GM21619 (cell line): Measurements from ENCODE around the gene LEF1.
A peak's percentile ranks its signal among the peaks of the same experiment; 100 is the strongest.

Experiments
- ATAC-seq: cut with Tn5 transposase; IDR thresholded peaks from one replicate; pipeline ENCODE4 v1.9.1; 2021; ENCODE audit not compliant: unreplicated experiment

LEF1 gene

DNA sequence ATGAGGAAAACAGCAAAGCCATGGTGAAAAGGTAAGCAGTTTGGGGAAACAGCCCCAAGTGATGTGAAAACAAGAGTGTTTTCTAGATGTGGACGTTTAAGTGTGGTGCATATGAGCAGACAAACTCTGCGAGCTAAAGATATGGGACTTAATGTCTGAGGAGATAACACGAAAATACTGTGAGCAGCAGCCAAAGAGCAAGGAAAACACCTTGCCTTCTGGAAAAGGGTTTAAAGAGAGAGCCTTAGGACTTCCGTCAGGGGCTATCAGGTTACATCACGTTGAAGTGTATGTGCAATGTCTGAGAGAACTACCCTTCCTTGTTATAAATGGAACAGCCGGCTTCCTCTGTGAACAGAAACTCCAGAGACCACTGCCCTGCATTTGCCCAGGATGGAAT lies 54.2 kb downstream of the LEF1 start:
- no peak for ATAC-seq

DNA sequence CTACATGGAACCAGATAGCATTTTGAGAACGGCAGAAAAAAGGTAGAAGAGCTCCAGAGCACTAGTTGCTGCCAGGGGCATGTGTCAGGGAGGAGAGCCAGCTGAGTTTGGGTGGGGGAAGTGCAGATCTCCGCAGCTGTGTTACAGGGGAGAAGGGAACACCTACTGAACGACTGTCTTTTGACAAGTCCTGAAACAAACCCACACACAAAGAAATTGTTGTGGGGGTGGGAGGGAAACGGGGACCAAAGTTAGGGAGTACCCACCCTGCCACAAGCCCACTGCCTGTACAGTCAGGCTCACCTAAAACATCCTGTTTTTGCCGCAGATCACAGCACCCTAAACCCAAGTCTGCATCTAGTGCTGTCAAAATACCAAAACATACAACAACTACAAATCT lies 55.5 kb downstream of the LEF1 start:
- ATAC-seq, result no peak

DNA sequence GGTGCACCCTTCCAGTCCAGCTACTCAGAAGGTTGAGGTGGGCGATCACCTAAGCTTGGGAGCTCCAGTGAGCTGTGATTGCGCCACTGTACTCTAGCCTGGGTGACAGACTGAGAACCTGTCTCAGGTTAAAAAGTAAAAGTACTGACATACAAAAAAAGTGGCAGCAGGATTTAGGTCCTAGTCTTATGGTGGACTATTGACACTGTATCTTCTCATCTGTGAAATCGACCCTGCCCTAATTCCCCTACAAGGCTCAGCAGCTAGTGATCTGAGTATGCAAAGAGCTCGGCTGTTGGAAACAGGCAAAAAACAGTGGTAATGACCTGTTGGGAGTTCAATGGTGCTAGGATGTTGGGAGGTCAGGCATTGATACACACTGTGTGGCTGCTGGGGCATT lies 57.0 kb downstream of the LEF1 start:
- ATAC-seq, result no peak

DNA sequence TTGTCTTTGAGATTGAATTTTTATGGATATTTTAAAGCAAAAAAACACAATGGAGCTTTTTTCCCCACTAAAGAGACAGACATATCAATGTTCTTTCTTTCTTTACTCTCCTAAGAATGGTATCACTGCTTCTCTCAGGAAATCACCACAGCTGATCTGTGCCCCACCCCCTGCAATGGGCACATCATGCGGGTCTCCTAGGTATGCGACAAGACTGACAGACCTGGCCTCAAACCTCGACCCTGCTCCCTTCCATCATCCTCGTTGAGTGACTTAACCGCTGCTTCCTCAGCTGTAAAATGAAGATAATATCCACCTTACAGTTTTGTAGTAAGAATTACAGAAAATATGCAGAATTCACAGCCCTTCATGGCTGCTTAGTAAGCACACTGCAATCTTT lies 58.3 kb downstream of the LEF1 start:
- peak; percentile 11 for ATAC-seq

DNA sequence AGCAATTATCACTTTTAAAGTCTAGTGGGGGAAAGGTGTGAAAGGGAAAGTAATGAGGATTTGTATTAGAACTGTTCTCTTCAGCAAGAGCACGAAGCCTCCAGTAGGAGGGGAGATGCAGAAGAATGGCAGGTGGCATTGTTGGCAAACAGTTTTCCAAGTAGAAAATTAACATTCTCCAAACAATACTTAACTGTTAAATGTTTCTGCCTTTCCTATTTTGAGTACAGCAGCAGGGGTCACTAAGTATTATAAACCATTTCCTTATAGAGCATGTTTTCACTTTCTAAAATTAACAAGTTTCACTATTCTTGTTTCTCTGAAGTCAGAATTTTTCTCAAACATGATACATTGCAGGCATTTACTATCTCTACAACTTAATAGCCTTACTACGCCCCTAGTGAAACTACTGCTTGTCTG lies 58.7 kb downstream of the LEF1 start:
- peak; percentile 91 for ATAC-seq

DNA sequence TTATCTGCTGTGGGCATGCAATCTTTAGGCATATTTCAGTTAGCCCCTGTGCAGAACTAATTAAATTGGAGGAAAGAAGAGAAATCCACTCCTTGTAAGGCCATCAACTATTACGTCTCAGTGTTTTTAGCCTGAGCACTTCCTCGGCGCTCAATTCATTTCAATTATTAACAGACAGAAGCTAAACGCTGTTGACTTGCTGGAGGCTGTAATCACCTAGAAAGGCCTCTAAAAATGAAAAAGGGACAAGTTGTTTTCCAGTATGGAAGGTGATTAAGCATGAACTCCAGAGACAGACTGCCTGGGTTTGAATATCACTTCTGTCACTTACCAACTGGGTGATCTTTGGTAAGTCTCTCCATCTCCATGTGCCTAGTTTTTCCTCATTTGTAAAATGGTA lies 59.6 kb downstream of the LEF1 start:
- no peak for ATAC-seq

DNA sequence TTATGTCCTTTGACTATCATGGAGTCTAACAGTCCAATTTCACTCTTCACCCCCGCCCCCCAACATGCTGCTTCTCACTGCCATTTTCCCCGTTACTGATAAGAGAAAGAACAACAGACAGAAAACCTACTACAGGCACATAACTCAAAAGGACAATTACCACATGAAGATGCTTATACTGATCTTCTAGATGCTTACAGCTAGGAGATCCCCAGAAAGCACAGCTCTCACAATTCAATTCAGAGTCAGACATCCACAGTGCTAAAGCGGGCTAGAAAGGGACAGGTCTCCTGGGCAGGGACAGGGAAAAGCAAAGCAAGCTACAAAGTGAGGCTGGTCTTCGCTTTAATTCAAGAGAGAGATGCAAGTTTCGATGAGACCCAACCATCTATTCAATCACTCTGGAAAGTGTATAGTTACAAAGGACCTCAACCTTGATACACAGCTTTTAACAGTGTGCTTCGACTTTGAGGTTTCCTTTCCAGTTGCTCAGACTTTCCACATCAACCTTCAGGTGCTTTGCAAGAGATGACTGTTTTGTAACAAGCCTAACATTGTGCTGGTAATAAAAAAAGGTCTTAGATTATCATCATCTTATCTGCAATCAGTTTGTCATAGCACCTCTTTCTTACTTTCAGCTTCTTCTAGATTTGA lies 60.9 kb downstream of the LEF1 start:
- no peak for ATAC-seq

DNA sequence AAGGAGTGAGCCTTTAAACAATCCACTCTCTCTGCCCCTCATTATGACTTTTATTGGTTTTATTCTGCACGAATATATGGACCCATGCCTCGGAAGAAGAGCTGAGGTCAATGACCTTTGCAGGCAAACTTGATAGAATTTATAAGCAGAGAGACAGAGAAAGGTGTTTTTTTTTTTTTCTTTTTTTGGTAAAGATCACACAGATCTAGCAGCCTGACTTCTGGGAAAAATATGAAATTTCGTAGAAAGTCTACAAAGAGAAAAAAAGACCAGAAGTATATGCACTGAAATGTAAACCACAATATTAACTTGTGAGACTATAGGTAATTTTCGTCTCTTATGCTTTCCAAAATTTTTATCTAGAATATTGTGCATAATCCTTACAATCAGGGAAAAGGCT lies 61.6 kb downstream of the LEF1 start:
- no peak for ATAC-seq

DNA sequence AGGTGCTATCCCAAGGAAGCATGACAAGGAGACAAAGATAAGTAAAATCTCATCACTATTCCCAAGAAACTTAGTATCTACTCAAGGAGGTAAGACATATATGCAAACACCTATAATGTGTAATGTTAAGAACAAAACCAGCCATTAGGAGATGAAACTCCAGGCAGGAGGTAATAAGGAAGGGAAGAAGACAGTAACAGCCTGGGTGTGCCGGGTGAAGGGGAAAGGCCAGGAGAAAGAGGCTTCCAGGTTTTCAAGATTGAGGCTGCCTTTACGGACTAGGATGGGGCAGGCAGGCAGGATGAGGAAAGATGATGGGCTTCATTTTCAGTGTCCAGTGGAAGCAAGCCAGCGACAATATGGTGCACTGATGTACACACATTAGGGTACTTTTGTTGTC lies 62.5 kb downstream of the LEF1 start:
- no peak for ATAC-seq

DNA sequence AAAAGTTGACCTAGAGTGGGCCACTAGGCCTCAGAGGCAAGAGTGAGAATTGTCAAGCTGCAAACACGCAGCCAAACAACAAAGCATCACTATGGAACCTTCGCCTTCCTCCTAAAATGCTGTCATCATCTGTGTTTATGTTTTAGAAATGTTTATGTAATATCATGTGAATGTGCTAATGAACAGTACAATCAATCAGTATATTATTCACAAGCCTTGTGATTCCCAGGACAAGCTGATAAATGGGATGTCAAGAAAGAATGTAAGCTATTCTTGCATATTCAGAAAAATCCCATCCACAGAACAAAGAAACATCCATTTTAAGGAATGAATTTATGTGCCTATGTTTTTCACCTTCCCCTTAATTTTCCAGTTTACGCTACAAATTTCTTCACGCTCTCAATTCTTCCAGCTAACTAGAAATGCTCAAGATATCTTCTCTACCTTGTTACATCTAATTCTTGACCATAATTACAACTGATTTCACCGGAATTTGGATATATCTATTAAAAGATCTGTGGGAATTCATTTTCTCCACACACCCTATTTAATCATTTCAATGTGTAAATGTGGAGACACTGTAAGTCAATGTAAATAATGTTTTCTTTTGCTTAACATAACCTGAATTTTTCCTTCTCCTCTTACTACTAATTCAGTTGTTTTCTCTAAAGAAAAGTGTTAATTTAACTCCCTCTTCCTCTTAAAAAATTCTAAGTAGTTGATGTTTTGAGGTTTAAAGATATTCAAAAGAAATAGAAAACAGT lies 65.5 kb downstream of the LEF1 start:
- no peak for ATAC-seq

DNA sequence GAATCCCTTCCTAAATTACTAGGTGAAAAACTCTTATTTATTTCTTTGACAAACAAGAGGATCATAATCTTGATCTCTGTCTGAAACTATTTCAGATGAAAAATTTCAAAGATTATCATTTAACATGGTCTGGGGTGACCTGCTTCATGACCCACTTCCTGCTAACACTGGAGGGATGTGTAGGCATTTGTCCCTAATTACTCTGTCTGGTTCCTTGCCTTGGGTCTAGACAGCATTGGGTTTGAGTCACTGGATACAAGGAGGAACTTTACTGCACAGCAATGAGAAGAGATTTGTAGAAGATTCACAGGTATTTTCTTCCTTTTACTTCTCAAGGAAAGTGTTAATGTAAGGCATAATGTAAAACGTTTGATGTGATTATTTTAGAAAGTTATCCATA lies 67.9 kb downstream of the LEF1 start:
- ATAC-seq, result no peak

DNA sequence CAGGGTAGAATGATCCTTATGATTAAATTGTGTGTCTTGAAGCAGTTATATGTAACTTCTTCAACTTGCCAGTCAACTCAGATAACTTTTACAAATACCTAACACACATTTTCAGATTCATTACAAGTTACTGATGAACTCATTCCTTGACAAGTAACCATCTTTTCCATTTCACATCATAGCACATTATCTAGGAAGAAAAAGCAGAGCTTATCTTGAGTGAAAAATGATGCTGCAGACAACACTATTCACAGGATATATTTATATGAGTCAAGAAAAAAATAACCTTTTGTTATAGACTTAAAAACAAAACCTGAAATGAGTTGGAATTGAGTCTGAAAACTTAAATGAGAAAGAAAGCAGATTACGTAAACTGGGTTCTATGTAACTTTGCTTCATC lies 68.9 kb downstream of the LEF1 start:
- ATAC-seq, result no peak

DNA sequence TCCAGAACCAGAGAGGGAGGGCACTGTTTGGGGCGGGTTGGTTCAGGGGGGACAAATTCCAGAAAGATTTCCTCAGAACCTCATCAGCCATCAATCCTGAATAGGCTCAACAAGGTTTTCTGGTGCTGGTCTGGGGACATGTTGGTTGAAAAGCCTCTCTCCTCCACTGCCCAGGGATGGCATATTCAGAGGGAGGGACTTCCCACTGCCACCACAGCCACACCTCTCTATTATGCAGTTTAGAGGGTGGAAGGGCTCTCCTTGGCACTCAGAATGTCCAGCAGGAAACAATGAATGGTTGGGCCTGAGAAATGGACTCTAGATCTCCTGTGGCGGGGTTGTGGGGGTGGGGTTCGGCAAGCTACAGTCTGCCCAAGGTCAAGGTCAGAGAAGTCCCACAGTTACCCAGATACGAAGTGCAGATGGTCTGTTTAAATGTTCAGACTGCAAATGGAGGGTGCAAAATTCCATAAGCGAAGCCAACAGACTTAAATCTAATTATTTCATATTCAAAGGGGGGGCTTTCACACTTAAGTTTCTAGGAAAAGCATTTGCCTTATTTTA lies 70.7 kb downstream of the LEF1 start:
- no peak for ATAC-seq

DNA sequence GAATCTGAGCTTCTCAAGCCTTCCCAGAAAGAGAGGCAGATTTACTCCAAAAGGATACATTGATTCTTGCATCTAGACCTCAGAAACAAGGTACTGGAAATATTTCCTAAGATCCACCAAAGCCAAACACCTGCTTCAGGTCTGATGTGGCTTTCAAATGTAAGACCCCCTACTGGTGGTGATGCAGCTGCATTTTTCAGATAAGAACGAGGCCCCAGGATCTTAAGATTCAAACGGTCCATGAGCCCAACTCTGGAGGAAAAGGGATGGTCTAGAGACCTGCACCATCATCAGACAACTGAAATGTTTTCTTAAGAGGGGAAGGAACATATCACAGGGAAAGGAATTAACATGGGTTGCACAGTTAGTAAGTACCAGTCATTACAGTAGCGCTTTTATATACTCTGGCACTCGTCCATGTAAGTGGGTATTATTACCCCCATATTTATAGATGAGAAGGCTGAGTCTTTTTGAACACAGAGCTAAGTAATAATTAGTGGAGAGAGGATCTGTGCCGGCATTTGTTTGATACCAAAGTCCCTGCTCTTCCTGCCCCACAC lies 73.7 kb downstream of the LEF1 start:
- no peak for ATAC-seq

DNA sequence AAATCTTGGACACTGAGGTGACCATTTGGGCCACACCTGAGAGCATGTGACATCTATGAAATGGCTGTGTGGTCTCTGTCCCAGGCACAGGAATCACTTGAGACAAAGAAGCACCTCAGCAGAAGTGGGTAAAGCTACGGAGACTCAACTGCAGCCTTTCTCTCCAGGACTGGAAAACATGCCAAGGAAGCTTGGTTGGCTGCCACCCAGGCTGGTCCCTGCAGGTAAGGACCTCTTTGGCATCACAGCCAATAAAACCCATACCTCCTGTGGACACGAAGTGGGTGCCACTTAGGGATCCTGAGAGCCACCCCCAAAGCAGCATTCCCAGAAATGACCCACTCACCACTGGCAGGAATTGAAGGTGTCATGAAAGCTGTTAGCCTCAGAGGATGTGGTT lies 74.6 kb downstream of the LEF1 start:
- no peak for ATAC-seq

DNA sequence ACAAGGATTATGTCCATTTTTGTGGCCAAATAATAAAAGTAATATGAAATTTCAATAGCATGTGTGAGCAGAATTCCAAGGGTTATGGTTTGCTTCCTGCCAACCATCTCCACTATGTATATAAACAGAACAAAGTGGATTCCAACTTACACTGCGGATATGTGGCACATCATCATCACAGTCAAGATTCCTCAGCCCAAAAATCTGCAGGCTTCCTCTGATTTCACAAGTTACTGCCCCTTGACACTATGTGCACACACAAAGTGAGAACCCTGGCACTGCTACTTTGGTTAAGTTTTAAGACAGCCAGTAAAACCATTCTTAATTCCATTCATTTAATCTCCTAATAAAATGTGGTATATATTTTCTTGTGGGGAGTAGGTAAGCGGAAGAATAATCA lies 76.4 kb downstream of the LEF1 start:
- no peak for ATAC-seq

DNA sequence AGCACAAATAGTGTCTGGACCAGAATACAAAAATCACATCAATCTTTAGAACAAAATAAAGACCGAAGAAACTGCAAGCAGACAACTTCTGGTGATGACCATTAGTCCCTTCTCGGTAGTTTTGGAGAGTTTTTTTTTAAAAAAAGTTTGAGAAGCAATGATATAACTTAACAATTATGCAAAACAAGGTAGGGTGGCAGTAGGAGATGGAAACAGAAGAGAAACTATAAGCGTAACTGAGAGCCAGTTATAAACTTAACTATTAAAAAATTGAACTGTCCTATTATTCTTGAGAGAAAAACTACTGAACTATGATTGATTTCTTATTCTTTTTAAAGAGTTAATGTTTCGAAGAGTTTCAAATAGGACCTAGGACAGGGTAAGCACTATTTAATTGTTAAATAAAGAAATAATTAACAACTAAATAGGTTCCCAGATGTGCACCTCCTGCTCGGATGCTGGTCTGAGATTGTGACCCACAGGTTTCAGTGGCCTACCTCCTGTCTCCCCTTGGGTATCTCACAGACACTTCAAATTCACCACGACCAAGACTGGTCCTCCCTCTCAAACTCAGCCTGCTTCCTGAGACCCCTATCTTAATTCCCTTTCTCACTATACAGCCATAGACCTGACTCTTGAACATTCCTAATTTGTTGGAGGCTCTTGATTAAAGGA lies 81.3 kb downstream of the LEF1 start:
- ATAC-seq, result no peak

DNA sequence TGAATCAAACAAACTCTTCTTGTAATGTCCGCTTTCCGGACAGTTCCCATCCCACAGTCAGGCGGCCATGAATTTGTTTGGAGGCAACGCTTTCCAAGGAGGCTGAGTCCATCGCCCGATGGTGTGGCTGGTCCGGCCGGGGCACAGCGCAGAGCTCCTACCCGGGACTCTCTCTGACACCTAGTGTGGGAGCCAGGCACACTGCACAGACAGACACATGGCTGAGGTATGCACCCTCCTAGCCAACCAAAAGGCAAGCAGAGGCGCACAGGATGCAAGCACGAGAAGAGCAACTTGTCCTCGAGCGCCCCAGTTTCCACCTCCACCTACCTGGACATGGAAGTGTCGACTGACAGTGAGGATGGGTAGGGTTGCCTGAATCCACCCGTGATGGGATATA lies 87.5 kb downstream of the LEF1 start:
- ATAC-seq, result no peak

DNA sequence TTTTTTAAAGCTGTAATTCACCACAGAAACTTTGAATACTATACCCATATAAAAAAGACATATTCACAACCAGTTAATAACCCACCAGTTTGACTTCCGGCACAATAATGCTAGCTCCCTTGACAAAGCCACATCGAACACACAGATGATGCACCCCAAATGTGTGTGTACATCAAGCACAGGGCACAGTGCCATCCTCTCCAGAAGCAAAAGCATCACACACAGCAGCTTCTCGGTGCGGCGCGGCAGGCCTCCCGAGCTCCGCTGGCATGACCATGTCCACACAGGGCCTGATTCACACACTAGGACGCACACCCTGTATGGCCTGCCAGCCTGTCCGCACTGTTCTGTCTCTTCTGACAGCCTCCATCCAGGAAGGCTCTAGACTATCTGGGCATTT lies 88.0 kb downstream of the LEF1 start:
- ATAC-seq, result no peak

DNA sequence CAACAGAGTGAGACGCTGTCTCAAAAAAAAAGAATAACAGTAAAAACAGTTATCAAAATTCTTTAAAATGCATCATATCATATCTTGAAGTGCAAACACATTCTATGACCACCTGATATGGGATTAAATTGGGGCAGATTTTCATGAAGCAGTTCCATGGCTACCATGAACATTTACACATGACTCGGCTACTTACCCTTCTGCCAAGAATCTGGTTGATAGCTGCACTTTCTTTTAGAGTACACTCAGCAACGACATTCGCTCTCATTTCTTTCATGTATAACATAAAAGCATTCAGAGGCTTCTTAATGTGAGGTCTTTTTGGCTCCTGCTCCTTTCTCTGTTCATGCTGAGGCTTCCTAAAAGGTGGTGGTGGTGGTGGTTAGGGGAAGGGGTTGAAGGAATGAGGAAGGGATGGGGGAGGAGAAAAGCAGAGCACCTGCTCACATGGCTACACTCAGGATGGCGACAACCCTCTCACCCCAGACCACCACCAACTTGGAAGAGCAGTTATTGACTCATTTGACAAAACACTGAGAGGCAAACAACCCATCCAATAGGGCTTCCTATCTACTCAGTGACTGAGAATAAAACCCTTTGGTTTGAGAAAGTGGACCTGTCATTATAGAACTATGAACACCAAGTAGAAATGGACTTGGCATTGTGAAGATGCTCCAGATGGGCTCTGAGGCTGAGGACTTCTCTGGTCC lies 90.6 kb downstream of the LEF1 start:
- no peak for ATAC-seq

DNA sequence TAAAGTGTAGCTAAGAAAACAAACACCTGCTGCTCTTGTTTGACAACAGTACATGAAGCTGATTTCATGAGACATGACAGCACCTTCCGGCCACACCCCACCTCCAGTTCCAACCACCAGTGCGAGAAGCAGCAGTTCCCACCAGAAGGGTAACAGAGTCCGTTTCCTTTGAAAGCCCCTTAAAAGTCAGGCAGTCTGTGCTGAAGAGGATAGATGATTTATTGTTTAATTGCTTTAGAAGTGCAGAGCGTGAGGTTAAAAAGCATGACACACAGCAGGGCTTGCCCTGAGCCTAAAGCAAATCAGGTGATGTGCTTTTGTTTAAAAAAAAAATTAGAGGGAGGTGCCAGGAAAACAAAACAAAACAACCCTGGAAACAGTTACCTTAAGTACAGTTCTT lies 96.4 kb downstream of the LEF1 start:
- peak; percentile 69 for ATAC-seq
